SKM-1 treated with dmso at 0.1 percent for 144 hours (cell line): ENCODE results near the gene PLCE1.
"Not testable (repeated sequence)": the region's sequence is repeated elsewhere in the genome, so short reads cannot be mapped to it uniquely, and the experiment has no call there.

Experiments
- DNase-seq: peaks from one replicate; lab custom pipeline; 2025; ENCODE audit not compliant: unreplicated experiment; lab: John Stamatoyannopoulos, UW

Gene PLCE1

GRCh38 chr10:93993782-93994437 is at the start of gene PLCE1:
Gene PLCE1, plus strand, starts transcription at chr10:93993931. Its CDS starts 37,116 bp downstream, at chr10:94031047.
- DNase-seq, result no peak

- no peak for DNase-seq
Measured at GRCh38 chr10:93945819-93946218, 47.9 kb upstream of the PLCE1 start.

- DNase-seq, result no peak
Measured at GRCh38 chr10:93947055-93947454, 46.7 kb upstream of the PLCE1 start.

GRCh38 chr10:93947524-93947923 is 46.2 kb upstream of the PLCE1 start:
- no peak for DNase-seq

- no peak for DNase-seq
Measured at GRCh38 chr10:93951905-93952304, 41.8 kb upstream of the PLCE1 start.

GRCh38 chr10:93954299-93954698 is 39.4 kb upstream of the PLCE1 start:
- no peak for DNase-seq

- no peak for DNase-seq
Measured at GRCh38 chr10:93954726-93955363, 38.9 kb upstream of the PLCE1 start.

- no peak for DNase-seq
Measured at GRCh38 chr10:93958834-93959233, 34.9 kb upstream of the PLCE1 start.

- DNase-seq, result not testable (repeated sequence)
Measured at GRCh38 chr10:93960988-93961387, 32.7 kb upstream of the PLCE1 start.

GRCh38 chr10:93962973-93963372 is 30.8 kb upstream of the PLCE1 start:
- DNase-seq, result no peak

GRCh38 chr10:93963434-93963833 is 30.3 kb upstream of the PLCE1 start:
- no peak for DNase-seq

GRCh38 chr10:93965911-93966310 is 27.8 kb upstream of the PLCE1 start:
- no peak for DNase-seq

GRCh38 chr10:93967756-93968155 is 26.0 kb upstream of the PLCE1 start:
- no peak for DNase-seq

GRCh38 chr10:93968540-93968945 is 25.2 kb upstream of the PLCE1 start:
- no peak for DNase-seq

- DNase-seq, result not testable (repeated sequence)
Measured at GRCh38 chr10:93970433-93971010, 23.2 kb upstream of the PLCE1 start.

GRCh38 chr10:93973748-93974445 is 19.8 kb upstream of the PLCE1 start:
- DNase-seq, result no peak

- DNase-seq, result no peak
Measured at GRCh38 chr10:93977442-93977841, 16.3 kb upstream of the PLCE1 start.

GRCh38 chr10:93980486-93980885 is 13.2 kb upstream of the PLCE1 start:
- DNase-seq, result no peak

- no peak for DNase-seq
Measured at GRCh38 chr10:93991114-93991513, 2.6 kb upstream of the PLCE1 start.

GRCh38 chr10:93991596-93992284 is 2.0 kb upstream of the PLCE1 start:
- no peak for DNase-seq

- no peak for DNase-seq
Measured at GRCh38 chr10:93992400-93993030, 1.2 kb upstream of the PLCE1 start.
